Esophagus muscularis mucosa (tissue), 4 donors: ENCODE data around the gene PUM2. TPM values are rescaled to one million over a fixed set of nuclear protein-coding genes. Genes with fewer than 3 reads are reported as not detected.
A peak's percentile ranks its signal among the peaks of the same experiment; 100 is the strongest.

Experiments
- DNase-seq: peaks from one replicate; pipeline ENCODE4 v3.0.0-alpha.2; 2017; ENCODE audit errors: extremely low spot score
- H3K27ac ChIP-seq, 4 donors: fragments of 200-600 bp; sonication (generic); replicated peaks in 1 of 4; 1 replicate in 3 of 4; 2 replicates in 1 of 4; pipeline ENCODE4 v1.5.1; 2016 to 2019; ENCODE audit warnings: mild to moderate bottlenecking in 1 of 4
- H3K27me3 ChIP-seq, 4 donors: fragments of 200-600 bp; sonication (generic); one replicate each; pipeline versions ENCODE4 v1.5.1 to v1.6.0; 2016 to 2019
- H3K36me3 ChIP-seq, 4 donors: fragments of 200-600 bp; sonication (generic); one replicate each; pipeline ENCODE4 v1.5.1; 2016 to 2019
- H3K4me1 ChIP-seq, 4 donors: fragments of 200-600 bp; sonication (generic); one replicate each; pipeline ENCODE4 v1.5.1; 2016 to 2019
- H3K4me3 ChIP-seq, 4 donors: fragments of 200-600 bp; sonication (generic); 1 replicate in 2 of 4; 2 replicates in 2 of 4; pipeline ENCODE4 v1.5.1; 2016 to 2019; ENCODE audit warnings: mild to moderate bottlenecking in 4 of 4, moderate library complexity in 1 of 4
- H3K9me3 ChIP-seq, 4 donors: fragments of 200-600 bp; sonication (generic); 1 replicate in 3 of 4; 2 replicates in 1 of 4; pipeline ENCODE4 v1.5.1; 2016 to 2019
- EP300 ChIP-seq: sonication (generic); formaldehyde crosslinking; IDR thresholded peaks from one replicate; pipeline ENCODE4 v1.6.1; 2017; ENCODE audit warnings: antibody characterized with exemption
- POLR2A ChIP-seq: fragments of 450-650 bp; IDR thresholded peaks from one replicate; pipeline ENCODE4 v1.6.1; 2017; ENCODE audit warnings: antibody characterized with exemption, moderate library complexity, mild to moderate bottlenecking, low read depth
- POLR2AphosphoS5 ChIP-seq, 2 donors: sonication (generic); formaldehyde crosslinking; IDR thresholded peaks; one replicate each; pipeline ENCODE4 v1.6.1; 2017; ENCODE audit warnings: antibody characterized with exemption in 2 of 2
- WGBS: methylation state at CpG from one replicate; pipeline ENCODE4 v1.1.5; 2018; 5-methylcytosine and 5-hydroxymethylcytosine counted together
- intact Hi-C: fragments of 100-400 bp; cut with DNase I; formaldehyde crosslinking; loops from one replicate; pipeline ENCODE4 v1.15.1; 2023
- total RNA-seq, 4 donors: library from RNA; depleted of rRNA; stranded (reverse); fragments of >200 nt; gene quantifications; one replicate each; pipeline versions ENCODE4 v1.1.0 to v1.2.1, GENCODE V29; 2016
- TF ChIP-seq, protein P1 (sequence below), 3 experiments: fragments of 200-600 bp in 2 of 3; fragments of 450-650 bp in 1 of 3; sonication (generic) in 2 of 3; IDR thresholded peaks; one replicate each; pipeline ENCODE4 v1.5.1; 2017 to 2019; ENCODE audit warnings: antibody characterized with exemption in 3 of 3, mild to moderate bottlenecking in 2 of 3, moderate library complexity in 1 of 3

Gene PUM2
- total RNA-seq, 4 donors from 2014 or later: 73.7 to 113 (median 93.1) TPM

DNA sequence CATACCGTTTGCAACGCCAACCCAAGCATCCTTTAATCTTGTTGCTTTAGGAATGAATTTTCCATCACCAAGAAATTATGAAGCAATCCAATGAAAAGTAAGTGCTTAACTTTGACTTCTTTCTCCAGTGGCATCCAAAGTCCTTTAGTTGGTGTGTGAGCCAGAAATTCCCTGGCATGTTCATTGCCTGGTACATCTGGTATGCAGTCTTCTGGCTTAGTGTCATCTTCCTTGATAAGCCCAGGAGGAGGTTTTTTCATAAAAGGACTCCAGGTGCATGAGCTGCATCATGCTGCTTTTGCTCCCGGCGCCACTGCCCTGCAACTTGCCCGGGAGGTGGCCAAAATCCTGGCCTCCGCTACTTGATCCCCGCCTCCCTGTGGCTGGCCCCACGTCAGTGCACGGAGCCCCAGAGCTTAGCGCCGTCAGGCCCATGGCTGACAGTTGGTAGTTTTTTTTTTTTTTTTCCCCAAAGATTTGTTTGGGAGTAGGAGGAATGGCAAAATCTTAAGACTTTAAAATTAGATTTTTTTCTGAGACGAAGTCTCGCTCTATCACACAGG is 58.7 kb downstream of the PUM2 start:
- intact Hi-C loops: no loop called here
- Histone ChIP-seq H3K4me3 (no peak overlapping the region), H3K27me3 (no peaks in the 10 kb centered on the region), H3K4me1 (peaks cover 0 to 11% (median 2%) of the 10 kb centered on the region in 4 donors), H3K9me3 (no peaks in the 10 kb centered on the region), H3K36me3 (peaks cover 11 to 79% (median 49%) of the 10 kb centered on the region in 4 donors), H3K27ac (no peak overlapping the region)
- no peak for TF ChIP-seq POLR2A
- WGBS: 95% methylated on average over 13 of the region's 13 CpGs
- DNase-seq: no peak

DNA sequence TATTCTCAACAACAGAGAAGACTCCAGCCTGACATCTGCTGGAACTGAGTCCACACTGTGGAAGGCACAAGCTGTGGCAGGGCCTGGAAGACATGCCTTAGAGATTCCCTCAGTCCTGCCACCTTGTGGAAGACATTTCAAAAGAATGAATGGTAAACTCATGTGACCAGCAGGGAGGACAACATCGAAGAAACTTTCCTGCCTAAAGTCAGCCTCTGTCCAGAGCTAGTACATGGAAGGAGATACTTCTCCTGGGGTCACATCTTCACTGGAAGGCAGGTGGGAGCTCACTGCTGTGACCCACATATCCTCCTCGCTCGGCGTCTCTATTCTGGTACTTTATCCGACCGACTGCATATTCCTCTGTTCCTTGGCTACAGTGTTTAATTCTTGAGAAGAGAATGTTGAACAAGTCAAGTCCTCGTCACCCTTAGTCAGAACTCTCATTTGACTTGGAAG is 59.5 kb downstream of the PUM2 start:
- Histone ChIP-seq H3K27ac (no peak overlapping the region), H3K9me3 (no peaks in the 10 kb centered on the region), H3K27me3 (no peaks in the 10 kb centered on the region), H3K4me1 (peaks cover 0 to 11% (median 2%) of the 10 kb centered on the region in 4 donors), H3K4me3 (no peak overlapping the region), H3K36me3 (peaks cover 6 to 71% (median 44%) of the 10 kb centered on the region in 4 donors)
- TF ChIP-seq POLR2A: no peak
- TF ChIP-seq, protein P1, sequence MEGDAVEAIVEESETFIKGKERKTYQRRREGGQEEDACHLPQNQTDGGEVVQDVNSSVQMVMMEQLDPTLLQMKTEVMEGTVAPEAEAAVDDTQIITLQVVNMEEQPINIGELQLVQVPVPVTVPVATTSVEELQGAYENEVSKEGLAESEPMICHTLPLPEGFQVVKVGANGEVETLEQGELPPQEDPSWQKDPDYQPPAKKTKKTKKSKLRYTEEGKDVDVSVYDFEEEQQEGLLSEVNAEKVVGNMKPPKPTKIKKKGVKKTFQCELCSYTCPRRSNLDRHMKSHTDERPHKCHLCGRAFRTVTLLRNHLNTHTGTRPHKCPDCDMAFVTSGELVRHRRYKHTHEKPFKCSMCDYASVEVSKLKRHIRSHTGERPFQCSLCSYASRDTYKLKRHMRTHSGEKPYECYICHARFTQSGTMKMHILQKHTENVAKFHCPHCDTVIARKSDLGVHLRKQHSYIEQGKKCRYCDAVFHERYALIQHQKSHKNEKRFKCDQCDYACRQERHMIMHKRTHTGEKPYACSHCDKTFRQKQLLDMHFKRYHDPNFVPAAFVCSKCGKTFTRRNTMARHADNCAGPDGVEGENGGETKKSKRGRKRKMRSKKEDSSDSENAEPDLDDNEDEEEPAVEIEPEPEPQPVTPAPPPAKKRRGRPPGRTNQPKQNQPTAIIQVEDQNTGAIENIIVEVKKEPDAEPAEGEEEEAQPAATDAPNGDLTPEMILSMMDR (IDR thresholded peaks at IDR 0.05): peak; percentile 48 to 62 (median 48)
- no peak for TF ChIP-seq EP300
- peak; percentile 20 to 34 for TF ChIP-seq POLR2AphosphoS5 (IDR thresholded peaks at IDR 0.05)
- 72% methylated on average over 7 of the region's 7 CpGs for WGBS
- no peak for DNase-seq
- intact Hi-C loops: no loop called here

DNA sequence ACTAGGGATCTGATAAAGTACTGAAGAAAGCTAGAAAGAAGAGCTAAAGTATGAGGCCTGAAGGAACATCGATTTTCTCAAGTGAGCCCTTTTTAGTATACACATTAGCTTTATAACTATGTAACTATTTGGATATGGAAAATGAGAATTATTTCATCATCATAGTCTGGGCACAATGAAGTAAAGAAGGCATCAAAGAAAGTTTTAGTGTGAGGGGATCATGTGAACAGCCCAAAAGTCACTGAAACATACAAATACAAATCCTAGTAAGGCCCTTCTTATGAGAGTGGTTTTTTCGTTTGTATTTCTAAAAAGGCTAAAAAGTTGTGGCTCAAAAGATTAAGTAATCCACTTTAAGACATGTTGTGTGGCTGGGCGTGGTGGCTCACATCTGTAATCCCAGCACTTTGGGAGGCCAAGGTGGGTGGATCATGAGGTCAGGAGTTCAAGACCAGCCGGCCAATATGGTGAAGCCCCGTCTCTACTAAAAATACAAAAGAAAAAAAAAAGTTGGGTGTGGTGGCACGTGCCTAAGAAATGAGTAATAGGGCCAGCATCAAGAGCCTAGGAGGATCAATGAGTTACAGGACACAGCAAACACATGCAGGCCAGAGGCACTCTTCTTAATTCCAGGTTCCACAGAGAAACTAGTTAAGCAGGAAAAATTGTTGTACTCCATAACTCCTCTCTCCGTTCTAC is 61.9 kb downstream of the PUM2 start:
- DNase-seq: no peak
- H3K4me3 ChIP-seq: no peak overlapping the region
- intact Hi-C loops: no loop called here
- H3K27ac ChIP-seq: no peak overlapping the region
- peaks cover 0 to 11% (median 2%) of the 10 kb centered on the region in 4 donors for H3K4me1 ChIP-seq
- H3K27me3 ChIP-seq: no peaks in the 10 kb centered on the region
- WGBS: 82% methylated on average over 7 of the region's 7 CpGs
- peaks cover 6 to 68% (median 48%) of the 10 kb centered on the region in 4 donors for H3K36me3 ChIP-seq
- TF ChIP-seq EP300 (no peak), POLR2AphosphoS5 (IDR thresholded peaks at IDR 0.05) (no peak), POLR2A (no peak)
- TF ChIP-seq, protein P1 (IDR thresholded peaks at IDR 0.05): no peak
- no peaks in the 10 kb centered on the region for H3K9me3 ChIP-seq

DNA sequence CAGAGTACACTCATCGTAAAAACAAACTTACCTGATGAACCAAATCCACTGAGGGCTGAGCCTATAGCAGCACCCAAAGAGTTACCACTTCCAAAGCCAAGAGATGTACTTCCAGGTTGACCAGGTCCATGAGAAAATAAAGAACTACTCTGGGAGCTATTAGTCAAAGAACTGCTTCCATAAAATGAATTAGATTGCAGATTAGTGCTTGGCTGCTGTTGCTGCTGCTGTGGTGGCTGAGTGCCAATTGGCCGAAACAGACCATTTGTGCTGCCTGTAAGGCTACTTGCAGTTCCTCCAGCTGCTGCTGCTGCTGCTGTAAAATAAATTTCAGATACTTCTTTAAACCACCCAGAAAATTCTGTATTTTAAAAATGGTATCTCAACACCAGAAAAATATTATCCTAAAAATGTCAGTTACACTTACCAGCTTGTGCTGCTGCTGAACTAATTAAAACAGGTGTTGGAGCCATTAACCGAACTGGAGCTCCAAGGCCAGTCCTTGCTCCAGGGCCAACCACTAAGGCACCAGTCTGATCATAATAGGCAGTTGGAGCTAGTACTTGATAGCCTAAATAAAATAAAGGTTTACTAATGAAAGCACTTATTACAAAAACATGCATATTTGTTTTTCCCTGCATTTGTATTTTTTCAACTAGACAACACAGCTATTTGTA is 67.6 kb downstream of the PUM2 start:
- TF ChIP-seq, protein P1 (IDR thresholded peaks at IDR 0.05): no peak
- peak in 1 of 2 donors; percentile 18 for TF ChIP-seq POLR2AphosphoS5 (IDR thresholded peaks at IDR 0.05)
- Histone ChIP-seq H3K9me3 (no peaks in the 10 kb centered on the region), H3K4me1 (peaks cover 11 to 19% (median 13%) of the 10 kb centered on the region in 4 donors), H3K36me3 (peaks cover 20 to 60% (median 31%) of the 10 kb centered on the region in 4 donors), H3K27me3 (no peaks in the 10 kb centered on the region), H3K4me3 (no peak overlapping the region), H3K27ac (no peak overlapping the region)
- WGBS: 59% methylated on average over 3 of the region's 3 CpGs
- no peak for DNase-seq
- intact Hi-C loops: no loop called here

DNA sequence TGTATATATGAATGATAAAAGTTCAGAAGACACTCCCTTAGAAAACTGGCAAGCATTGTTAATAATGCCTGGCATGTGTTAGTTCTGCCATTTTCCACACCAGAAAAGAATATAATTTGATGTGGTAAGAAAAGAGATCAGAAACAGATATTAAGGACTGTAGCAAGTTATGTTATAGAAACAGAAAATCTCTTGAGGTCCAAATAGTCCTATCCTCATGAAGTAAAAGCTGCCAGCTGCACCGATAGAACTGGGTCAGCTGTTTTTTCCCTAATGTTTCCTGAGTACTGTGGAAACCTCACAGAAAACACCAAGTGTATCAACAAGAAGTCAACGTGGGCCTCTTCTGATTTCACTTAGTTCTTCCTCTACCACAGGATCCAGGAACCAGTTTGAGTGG is 68.8 kb downstream of the PUM2 start:
- Histone ChIP-seq H3K4me1 (peaks cover 11 to 19% (median 13%) of the 10 kb centered on the region in 4 donors), H3K9me3 (no peaks in the 10 kb centered on the region), H3K4me3 (no peak overlapping the region), H3K27me3 (no peaks in the 10 kb centered on the region), H3K36me3 (peaks cover 15 to 63% (median 31%) of the 10 kb centered on the region in 4 donors), H3K27ac (no peak overlapping the region)
- intact Hi-C loops: no loop called here
- no peak for TF ChIP-seq POLR2A
- TF ChIP-seq, protein P1 (IDR thresholded peaks at IDR 0.05): no peak
- WGBS: 63% methylated on average over 2 of the region's 2 CpGs
- no peak for DNase-seq
